ENCODE data around the gene CAPZB.
A peak's percentile ranks its signal among the peaks of the same experiment; 100 is the strongest.

The CAPZB gene

DNA sequence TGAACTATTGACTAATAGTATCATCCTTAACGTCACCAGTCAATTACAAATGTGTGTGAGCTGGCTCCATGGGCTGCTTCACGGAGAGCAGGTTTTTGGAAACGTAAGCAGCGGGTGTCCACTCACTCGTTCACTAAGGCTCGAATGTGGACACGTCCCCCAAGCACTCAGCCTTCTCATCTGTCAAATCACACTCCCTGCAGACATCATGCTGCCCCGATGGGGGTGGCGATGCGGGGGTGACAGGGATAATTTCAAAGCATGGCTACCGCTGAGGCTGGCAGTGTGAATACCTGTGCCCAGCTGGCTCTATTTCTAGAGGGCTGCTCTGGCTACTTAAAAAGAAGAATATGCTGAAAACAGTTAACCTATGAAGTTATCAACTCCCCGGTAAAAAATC is 71.3 kb downstream of the CAPZB start:
- peaks cover 92% of the 10 kb centered on the region for H3K36me3 ChIP-seq (ENCODE audit: control insufficient read depth, insufficient read depth, low read length)
- no peaks in the 10 kb centered on the region for H3K4me1 ChIP-seq (ENCODE audit: control insufficient read depth, insufficient read depth, low read length, poor library complexity, severe bottlenecking)
- H3K9me3 ChIP-seq (ENCODE audit: control insufficient read depth, low read length): no peaks in the 10 kb centered on the region
- no peak overlapping the region for H3K27ac ChIP-seq (ENCODE audit: low read depth, low read length, severe bottlenecking)
- 94 to 99% methylated on average over 7 to 12 of the region's 12 CpGs for WGBS, 2 experiments (ENCODE audit: insufficient coverage in 2 of 2)
- no peak overlapping the region for H3K4me3 ChIP-seq (ENCODE audit: extremely low read depth, insufficient read depth, low read length, poor library complexity, severe bottlenecking)

DNA sequence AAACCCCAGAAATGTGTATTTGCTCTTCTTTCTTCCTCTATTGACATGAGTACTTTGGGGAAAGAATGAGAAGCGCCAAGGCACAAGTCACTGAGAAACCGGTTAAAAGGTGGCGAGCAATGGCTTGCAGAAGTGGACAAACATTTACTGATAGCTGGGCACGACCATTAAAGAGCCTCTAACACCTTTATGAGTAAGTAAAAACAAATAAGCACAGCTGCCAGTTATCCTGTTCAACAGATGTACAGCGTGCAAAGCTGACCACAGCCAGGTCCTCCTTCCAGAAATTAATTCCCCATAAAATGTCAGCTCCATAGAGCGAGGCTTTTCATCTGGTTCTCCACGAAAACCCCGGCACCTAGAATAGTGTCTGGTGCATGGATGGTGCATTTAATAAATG is 72.7 kb downstream of the CAPZB start:
- Histone ChIP-seq H3K27ac (ENCODE audit: low read depth, low read length, severe bottlenecking) (no peak overlapping the region), H3K9me3 (ENCODE audit: control insufficient read depth, low read length) (no peaks in the 10 kb centered on the region), H3K4me1 (ENCODE audit: control insufficient read depth, insufficient read depth, low read length, poor library complexity, severe bottlenecking) (peaks cover 8% of the 10 kb centered on the region), H3K36me3 (ENCODE audit: control insufficient read depth, insufficient read depth, low read length) (peaks cover 83% of the 10 kb centered on the region), H3K4me3 (ENCODE audit: extremely low read depth, insufficient read depth, low read length, poor library complexity, severe bottlenecking) (no peak overlapping the region)
- WGBS, 2 experiments (ENCODE audit: insufficient coverage in 2 of 2): 91 to 100% methylated on average over 4 of the region's 8 CpGs

- peaks cover 72% of the 10 kb centered on the region for H3K36me3 ChIP-seq (ENCODE audit: control insufficient read depth, insufficient read depth, low read length)
- no peak overlapping the region for H3K27ac ChIP-seq (ENCODE audit: low read depth, low read length, severe bottlenecking)
- 84 to 96% methylated on average over 5 to 8 of the region's 8 CpGs for WGBS, 2 experiments (ENCODE audit: insufficient coverage in 2 of 2)
- peaks cover 12% of the 10 kb centered on the region for H3K4me1 ChIP-seq (ENCODE audit: control insufficient read depth, insufficient read depth, low read length, poor library complexity, severe bottlenecking)
- H3K9me3 ChIP-seq (ENCODE audit: control insufficient read depth, low read length): no peaks in the 10 kb centered on the region
- no peak overlapping the region for H3K4me3 ChIP-seq (ENCODE audit: extremely low read depth, insufficient read depth, low read length, poor library complexity, severe bottlenecking)
Observed at GRCh38 chr1:19411612-19412011, 73.7 kb downstream of the CAPZB start.

DNA sequence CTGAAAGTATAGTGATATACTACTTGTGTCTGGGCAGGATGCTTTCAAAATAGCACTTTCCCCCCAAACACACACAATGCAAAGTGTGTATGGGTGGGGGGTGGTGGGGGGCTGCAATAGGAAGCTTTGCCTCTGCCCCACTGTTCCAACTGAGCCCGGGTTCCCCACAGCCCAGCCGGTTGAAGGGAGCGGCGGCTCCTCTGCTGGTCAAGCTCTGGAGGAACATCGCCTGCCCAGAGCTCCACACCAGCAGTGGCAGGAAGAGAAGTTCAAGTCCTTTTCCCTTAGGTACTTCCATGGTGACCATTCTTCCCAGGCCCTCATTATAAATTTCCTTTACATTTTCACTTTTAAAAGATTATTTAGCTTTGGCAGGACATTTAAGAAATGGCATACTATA is 74.9 kb downstream of the CAPZB start:
- Histone ChIP-seq H3K4me1 (ENCODE audit: control insufficient read depth, insufficient read depth, low read length, poor library complexity, severe bottlenecking) (peaks cover 20% of the 10 kb centered on the region), H3K9me3 (ENCODE audit: control insufficient read depth, low read length) (no peaks in the 10 kb centered on the region), H3K4me3 (ENCODE audit: extremely low read depth, insufficient read depth, low read length, poor library complexity, severe bottlenecking) (no peak overlapping the region), H3K36me3 (ENCODE audit: control insufficient read depth, insufficient read depth, low read length) (peaks cover 64% of the 10 kb centered on the region), H3K27ac (ENCODE audit: low read depth, low read length, severe bottlenecking) (no peak overlapping the region)
- 80 to 90% methylated on average over 1 to 4 of the region's 5 CpGs for WGBS, 2 experiments (ENCODE audit: insufficient coverage in 2 of 2)

DNA sequence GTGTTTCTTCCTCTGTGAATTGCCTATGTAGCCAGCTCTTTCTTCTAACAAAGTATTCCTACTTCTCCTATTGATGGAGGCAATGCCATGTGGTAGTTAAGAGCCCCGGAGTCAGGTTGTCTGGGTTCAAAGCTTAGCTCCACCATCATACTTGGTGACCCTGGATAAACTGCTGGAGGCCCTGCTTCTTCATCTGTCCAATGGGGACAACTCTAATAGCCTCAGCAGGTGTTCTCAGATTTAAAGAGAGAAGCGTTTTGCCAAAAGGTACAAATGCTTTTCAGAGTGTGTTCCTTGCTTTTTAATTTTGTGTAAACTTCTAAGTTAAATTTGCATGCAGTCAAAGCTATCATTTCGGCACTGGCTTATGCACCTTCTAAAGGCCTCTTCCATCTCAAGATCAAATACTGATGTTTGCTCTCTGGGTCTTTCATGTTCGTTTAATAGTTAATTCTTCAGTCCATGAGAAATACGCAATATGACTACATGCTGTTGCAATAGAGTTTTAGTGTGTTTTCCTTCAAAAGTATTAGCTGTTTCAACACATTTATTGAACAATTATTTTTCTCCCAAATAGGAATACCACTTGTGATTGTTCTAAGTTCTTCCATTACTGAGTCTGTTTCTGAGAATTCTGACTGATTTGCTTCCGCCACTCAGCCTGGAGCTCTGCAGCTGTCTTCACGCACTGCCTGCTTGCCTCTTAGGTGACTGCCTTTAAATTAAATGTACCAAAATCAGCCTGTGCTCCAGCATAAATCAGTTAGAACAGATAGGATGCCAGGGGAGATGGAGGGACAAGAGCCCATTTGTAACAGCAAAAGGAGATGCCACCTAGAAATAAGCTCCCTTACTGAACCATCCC is 75.6 kb downstream of the CAPZB start:
- no peaks in the 10 kb centered on the region for H3K9me3 ChIP-seq (ENCODE audit: control insufficient read depth, low read length)
- no peak overlapping the region for H3K27ac ChIP-seq (ENCODE audit: low read depth, low read length, severe bottlenecking)
- peaks cover 20% of the 10 kb centered on the region for H3K4me1 ChIP-seq (ENCODE audit: control insufficient read depth, insufficient read depth, low read length, poor library complexity, severe bottlenecking)
- WGBS, 2 experiments (ENCODE audit: insufficient coverage in 2 of 2): 90 to 96% methylated on average over 5 to 6 of the region's 7 CpGs
- H3K4me3 ChIP-seq (ENCODE audit: extremely low read depth, insufficient read depth, low read length, poor library complexity, severe bottlenecking): no peak overlapping the region
- peaks cover 60% of the 10 kb centered on the region for H3K36me3 ChIP-seq (ENCODE audit: control insufficient read depth, insufficient read depth, low read length)

- 85 to 92% methylated on average over 8 of the region's 8 CpGs for WGBS, 2 experiments (ENCODE audit: insufficient coverage in 2 of 2)
- Histone ChIP-seq H3K4me3 (ENCODE audit: extremely low read depth, insufficient read depth, low read length, poor library complexity, severe bottlenecking) (no peak overlapping the region), H3K9me3 (ENCODE audit: control insufficient read depth, low read length) (no peaks in the 10 kb centered on the region), H3K36me3 (ENCODE audit: control insufficient read depth, insufficient read depth, low read length) (peaks cover 55% of the 10 kb centered on the region), H3K4me1 (ENCODE audit: control insufficient read depth, insufficient read depth, low read length, poor library complexity, severe bottlenecking) (peaks cover 20% of the 10 kb centered on the region), H3K27ac (ENCODE audit: low read depth, low read length, severe bottlenecking) (no peak overlapping the region)
Observed at GRCh38 chr1:19407494-19408096, 77.7 kb downstream of the CAPZB start.

GRCh38 chr1:19406680-19407079 is 78.7 kb downstream of the CAPZB start:
- WGBS, 2 experiments (ENCODE audit: insufficient coverage in 2 of 2): 93 to 99% methylated on average over 4 to 5 of the region's 5 CpGs
- H3K4me3 ChIP-seq (ENCODE audit: extremely low read depth, insufficient read depth, low read length, poor library complexity, severe bottlenecking): no peak overlapping the region
- peaks cover 51% of the 10 kb centered on the region for H3K36me3 ChIP-seq (ENCODE audit: control insufficient read depth, insufficient read depth, low read length)
- no peaks in the 10 kb centered on the region for H3K9me3 ChIP-seq (ENCODE audit: control insufficient read depth, low read length)
- no peak overlapping the region for H3K27ac ChIP-seq (ENCODE audit: low read depth, low read length, severe bottlenecking)
- H3K4me1 ChIP-seq (ENCODE audit: control insufficient read depth, insufficient read depth, low read length, poor library complexity, severe bottlenecking): peaks cover 25% of the 10 kb centered on the region

DNA sequence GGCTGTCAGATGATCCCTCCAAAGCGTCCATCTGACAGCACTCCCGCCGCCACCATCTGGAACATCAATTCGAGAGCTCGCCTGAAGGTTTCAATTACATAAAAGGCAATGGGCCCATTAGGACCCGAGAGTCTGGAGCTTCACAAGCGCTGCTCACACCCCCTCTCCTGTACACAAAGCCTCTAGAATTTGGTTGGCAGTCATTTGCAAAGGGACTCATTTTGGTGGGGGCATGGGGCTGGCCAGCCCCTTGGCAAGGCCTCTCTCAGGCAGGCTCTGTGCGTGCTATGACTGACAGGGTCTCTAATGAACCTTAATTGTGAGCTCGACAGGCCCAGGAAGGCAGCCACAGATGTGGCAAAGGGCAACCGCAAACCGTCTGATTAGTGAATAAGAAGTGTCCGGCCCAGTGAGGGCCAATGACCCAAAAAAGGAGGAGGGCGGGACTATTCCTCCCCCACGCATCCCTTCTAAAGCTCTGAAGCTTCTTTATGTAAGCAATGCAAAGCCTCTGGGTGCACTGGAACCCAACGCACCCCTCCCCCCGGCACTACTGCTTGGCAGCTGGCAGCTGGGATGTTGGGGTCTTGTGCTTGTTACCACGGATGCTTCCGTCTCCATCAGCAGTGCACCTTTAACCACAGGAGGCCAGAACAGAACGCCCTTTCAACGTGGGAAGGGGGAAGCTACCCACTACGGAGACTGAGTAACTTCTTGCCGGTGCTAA is 79.4 kb downstream of the CAPZB start:
- Histone ChIP-seq H3K9me3 (ENCODE audit: control insufficient read depth, low read length) (no peaks in the 10 kb centered on the region), H3K27ac (ENCODE audit: low read depth, low read length, severe bottlenecking) (peak overlapping the region; percentile 39), H3K4me1 (ENCODE audit: control insufficient read depth, insufficient read depth, low read length, poor library complexity, severe bottlenecking) (peaks cover 30% of the 10 kb centered on the region), H3K4me3 (ENCODE audit: extremely low read depth, insufficient read depth, low read length, poor library complexity, severe bottlenecking) (no peak overlapping the region), H3K36me3 (ENCODE audit: control insufficient read depth, insufficient read depth, low read length) (peaks cover 46% of the 10 kb centered on the region)
- WGBS, 2 experiments (ENCODE audit: insufficient coverage in 2 of 2): 78 to 82% methylated on average over 15 of the region's 22 CpGs

GRCh38 chr1:19405195-19405760 is 80.1 kb downstream of the CAPZB start:
- Histone ChIP-seq H3K36me3 (ENCODE audit: control insufficient read depth, insufficient read depth, low read length) (peaks cover 40% of the 10 kb centered on the region), H3K9me3 (ENCODE audit: control insufficient read depth, low read length) (no peaks in the 10 kb centered on the region), H3K27ac (ENCODE audit: low read depth, low read length, severe bottlenecking) (peak overlapping the region; percentile 39), H3K4me3 (ENCODE audit: extremely low read depth, insufficient read depth, low read length, poor library complexity, severe bottlenecking) (no peak overlapping the region), H3K4me1 (ENCODE audit: control insufficient read depth, insufficient read depth, low read length, poor library complexity, severe bottlenecking) (peaks cover 30% of the 10 kb centered on the region)
- WGBS, 2 experiments (ENCODE audit: insufficient coverage in 2 of 2): 92% methylated on average over 7 of the region's 10 CpGs

GRCh38 chr1:19404748-19405147 is 80.6 kb downstream of the CAPZB start:
- no peak overlapping the region for H3K27ac ChIP-seq (ENCODE audit: low read depth, low read length, severe bottlenecking)
- H3K36me3 ChIP-seq (ENCODE audit: control insufficient read depth, insufficient read depth, low read length): peaks cover 38% of the 10 kb centered on the region
- no peak overlapping the region for H3K4me3 ChIP-seq (ENCODE audit: extremely low read depth, insufficient read depth, low read length, poor library complexity, severe bottlenecking)
- WGBS, 2 experiments (ENCODE audit: insufficient coverage in 2 of 2): 93 to 100% methylated on average over 5 of the region's 5 CpGs
- peaks cover 30% of the 10 kb centered on the region for H3K4me1 ChIP-seq (ENCODE audit: control insufficient read depth, insufficient read depth, low read length, poor library complexity, severe bottlenecking)
- H3K9me3 ChIP-seq (ENCODE audit: control insufficient read depth, low read length): no peaks in the 10 kb centered on the region

All from mesodermal cell (in vitro differentiated cells).